PC-3 (cell line): ENCODE results near the gene METTL24.

Experiments used
- CTCF ChIP-seq: fragments of 300-600 bp; sonication (generic); conservative IDR thresholded peaks from 2 replicates; pipeline ENCODE4 v1.5.1; 2017; ENCODE audit warnings: antibody characterized with exemption, low read depth, mild to moderate bottlenecking, low read length
- EZH2 ChIP-seq: fragments of 300-600 bp; sonication (generic); IDR thresholded peaks from one replicate; pipeline ENCODE4 v1.6.1; 2017; ENCODE audit warnings: antibody characterized with exemption, mild to moderate bottlenecking, low read length; ENCODE audit not compliant: unreplicated experiment
- EZH2phosphoT487 ChIP-seq: fragments of 300-600 bp; sonication (generic); IDR thresholded peaks from 2 replicates; pipeline ENCODE4 v1.6.1; 2018; ENCODE audit warnings: mild to moderate bottlenecking, antibody characterized with exemption, low read length, borderline replicate concordance

- TF ChIP-seq CTCF (no peak), EZH2 (no peak), EZH2phosphoT487 (no peak)
These were observed 5.6 kb upstream of the METTL24 start for GRCh38 chr6:110363748-110364147.
